Raji (cell line): Measurements from ENCODE around the gene C1orf198.

Experiments
- POLR2A ChIP-seq: IDR thresholded peaks from 2 replicates; pipeline ENCODE4 v1.6.1; 2011; ENCODE audit warnings: low read depth, low read length, control low read depth; ENCODE audit not compliant: insufficient read depth

C1orf198 gene

DNA sequence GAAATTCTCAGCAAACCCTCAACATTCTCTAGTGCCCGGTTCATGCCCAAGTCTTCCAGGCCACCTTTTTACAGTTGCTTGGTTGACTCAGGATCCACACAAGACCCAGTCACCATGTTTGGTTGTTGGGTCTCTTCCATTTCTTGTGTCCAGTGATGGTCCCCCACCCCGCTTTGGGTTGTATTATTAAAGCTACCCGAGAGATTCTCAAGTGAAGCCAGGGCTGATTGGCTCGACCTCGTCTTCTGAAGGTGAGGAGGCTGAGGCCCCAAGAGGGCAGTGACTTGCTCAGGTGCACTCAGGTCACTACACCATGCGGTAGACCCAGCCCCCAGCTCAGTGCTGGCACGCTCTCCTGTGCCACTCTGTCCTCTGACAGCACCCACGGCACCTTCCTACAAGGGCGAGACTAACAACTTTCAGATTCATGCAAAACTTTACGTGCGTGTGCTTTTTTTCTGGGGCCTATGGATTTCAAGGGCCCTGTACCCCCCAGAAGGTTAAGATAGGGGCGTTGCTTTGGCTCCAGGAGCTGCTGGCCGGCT, 70.9 kb downstream of the C1orf198 start:
- TF ChIP-seq POLR2A, result no peak

DNA sequence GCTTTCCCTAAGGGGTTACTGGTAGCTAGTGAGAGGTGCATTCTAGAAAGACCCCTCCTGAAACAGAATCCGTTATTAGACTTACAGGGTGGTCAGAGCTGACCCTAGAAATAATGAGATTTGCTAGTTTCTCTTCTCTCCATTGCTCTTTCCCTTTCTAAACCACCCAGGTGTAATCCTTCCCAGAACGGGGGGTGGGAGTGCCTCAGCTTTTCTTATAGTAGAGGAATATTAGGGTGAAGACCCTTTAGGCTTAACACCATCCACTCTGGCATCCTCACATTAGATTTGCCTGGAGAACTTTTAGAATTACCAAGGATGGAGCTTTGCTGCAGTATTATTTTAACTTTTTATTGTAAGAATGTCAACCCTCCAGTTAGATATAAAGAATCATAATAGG, 71.7 kb downstream of the C1orf198 start:
- TF ChIP-seq POLR2A, result no peak

- TF ChIP-seq POLR2A, result no peak
Measured at GRCh38 chr1:230794871-230795605, 73.3 kb downstream of the C1orf198 start.

GRCh38 chr1:230794431-230794830, 73.9 kb downstream of the C1orf198 start:
- no peak for TF ChIP-seq POLR2A

DNA sequence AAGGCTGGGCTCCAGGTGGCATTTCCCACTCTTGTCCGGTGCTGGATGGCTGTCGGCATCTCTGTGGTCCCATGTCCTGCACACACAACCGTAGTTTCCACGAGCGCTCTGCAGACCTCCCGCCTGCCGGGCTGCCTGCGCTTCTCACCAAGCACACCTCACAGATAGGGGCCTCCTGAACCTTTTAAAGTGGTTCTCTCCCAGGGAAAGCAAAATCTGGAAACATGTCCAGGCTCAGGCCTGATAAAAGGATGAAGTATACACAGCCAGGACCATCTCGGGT, 74.9 kb downstream of the C1orf198 start:
- no peak for TF ChIP-seq POLR2A

DNA sequence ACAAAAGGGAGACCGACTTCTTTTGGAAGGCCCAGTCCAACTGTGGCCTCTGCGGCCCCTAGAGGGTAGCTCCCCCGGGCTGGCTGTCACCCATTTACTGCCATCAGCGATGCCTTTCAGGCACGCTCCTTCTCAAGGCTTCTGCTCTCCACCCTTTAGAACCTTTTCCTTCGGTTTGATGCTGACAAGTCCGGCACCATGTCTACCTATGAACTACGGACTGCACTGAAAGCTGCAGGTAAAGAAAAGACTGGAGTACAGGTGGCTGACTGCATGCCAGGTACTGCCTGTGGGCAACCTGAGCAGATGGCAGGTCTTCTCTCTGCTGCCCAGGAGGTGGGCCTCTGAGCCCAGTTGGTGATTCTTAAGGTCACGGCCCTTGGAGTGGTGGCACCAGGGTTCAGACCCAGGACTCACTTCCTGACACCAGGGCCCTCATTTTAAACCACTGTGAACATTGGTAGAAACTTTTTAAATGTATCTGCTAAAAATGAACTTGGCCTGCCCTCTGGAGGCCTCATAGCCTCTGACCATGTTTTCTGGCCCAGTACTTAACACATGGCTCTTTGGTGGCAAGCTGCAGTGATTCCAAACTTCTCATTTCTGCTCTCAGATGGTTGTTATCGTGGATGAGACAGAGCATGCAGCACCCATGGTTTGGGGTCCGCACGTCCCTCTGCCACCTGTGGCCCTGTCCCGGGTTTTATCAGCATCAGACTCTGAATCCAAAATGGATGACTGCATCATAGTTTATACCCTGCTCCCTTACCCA, 75.4 kb downstream of the C1orf198 start:
- no peak for TF ChIP-seq POLR2A

DNA sequence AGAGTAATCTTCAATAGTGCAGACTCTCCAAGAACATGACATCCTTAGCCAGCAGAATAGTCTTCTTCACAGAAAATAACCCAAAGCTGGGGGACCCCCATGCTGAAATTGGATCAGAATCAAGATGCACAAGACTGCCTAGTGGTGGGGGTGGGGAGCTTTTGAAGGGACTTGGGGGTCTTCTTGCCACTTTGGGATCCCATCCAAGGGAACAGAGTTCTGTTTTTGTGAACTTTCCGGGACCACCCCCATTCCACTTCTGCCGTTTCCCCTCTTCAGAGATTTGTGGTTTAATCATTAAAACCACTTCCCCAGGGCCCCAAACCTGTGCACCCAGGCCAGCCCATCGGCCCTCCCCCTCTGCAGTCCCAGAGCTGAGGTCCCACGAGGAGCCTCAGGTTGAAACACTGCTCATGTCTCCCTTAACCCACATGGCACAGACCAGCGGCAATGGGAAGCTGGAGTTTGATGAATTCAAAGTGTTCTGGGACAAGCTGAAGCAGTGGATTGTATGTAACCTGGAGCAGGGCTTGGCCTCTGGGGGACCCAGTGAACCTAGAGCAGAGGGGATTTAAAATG, 76.2 kb downstream of the C1orf198 start:
- no peak for TF ChIP-seq POLR2A

DNA sequence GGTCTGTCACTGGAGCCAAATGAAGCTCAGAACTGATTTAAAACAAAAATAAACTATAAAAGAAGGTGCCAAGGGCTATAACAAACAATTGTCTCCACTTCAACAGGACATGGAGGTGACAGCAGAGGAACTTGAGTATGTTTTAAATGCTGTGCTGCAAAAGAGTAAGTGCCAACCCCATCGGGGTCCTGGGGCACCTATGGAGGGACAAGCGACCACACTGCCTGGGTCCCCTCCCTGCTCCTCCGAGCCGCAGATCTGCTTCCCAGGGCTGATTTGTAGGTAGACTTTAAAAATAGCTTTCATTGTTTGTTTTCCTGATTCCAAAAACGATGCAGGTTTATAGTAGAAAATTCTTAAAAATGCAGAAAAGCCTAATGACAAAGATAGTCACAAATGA, 78.3 kb downstream of the C1orf198 start:
- TF ChIP-seq POLR2A, result no peak

DNA sequence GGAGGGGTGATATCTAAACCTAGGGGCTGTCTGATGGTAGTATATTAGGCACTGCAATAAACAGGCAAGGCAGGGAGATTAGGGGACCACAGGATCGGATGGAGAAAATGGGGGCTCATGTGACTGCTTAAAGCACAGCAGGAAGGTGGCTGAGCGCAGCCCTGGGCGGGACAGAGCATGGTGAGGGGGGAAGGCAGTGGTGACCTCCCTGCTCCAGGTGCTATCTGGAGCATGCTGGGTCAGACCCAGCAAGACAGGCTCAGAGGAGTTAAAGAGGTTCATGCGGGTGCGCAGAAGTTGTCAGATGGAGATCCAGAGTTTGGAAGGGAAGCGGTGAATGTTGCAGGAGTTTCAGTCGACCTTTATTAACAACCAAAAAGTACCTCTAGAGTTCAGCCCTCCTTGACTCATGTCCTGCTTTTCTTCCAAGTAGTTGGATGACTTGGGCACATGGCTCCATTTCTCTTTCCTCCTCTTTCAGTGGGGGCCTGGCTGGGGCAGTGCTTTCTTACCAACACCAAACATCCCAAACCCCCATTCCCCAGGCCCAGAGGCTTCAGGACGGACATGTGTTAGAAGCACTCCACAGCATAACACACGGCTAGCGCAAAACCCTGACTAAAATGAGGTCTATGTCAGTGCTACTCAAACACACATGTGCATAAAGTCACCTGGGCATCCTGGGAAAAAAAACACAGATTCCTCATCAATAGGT, 79.6 kb downstream of the C1orf198 start:
- no peak for TF ChIP-seq POLR2A

- TF ChIP-seq POLR2A, result no peak
Measured at GRCh38 chr1:230787471-230787870, 80.8 kb downstream of the C1orf198 start.
